ENCODE data around the gene SEBOX.

SEBOX gene

DNA sequence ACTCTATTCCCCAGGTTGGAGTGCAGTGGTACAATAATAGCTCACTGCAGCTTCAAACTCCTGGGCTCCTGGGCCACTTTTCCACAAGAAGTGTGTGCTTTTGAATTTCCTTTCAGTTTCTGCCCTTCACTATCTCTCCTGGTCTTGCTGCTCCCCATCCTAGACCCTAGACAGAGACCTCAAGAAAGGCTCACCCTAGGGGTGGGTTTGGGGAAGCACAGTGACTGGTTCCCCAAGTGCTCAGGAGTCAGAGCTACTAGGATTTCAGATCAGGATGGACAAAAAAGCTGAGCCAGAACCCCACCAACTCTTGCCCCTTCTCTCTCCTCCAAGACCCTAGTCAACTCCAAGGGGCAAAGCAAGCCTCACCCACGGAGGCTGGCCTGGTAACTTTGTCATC, 1.6 kb upstream of the SEBOX start:
- in situ Hi-C loops (cut with HindIII; ENCODE audit: low sequenced_read_pairs), result no loop called here
- H3K4me3 ChIP-seq (ENCODE audit: low read depth, low read length), result no peak overlapping the region
- TF ChIP-seq CTCF (IDR thresholded peaks at IDR 0.05; ENCODE audit: low read depth, low read length, missing control alignments), result no peak
- DNase-seq (ENCODE audit: low read depth), result no peak

DNA sequence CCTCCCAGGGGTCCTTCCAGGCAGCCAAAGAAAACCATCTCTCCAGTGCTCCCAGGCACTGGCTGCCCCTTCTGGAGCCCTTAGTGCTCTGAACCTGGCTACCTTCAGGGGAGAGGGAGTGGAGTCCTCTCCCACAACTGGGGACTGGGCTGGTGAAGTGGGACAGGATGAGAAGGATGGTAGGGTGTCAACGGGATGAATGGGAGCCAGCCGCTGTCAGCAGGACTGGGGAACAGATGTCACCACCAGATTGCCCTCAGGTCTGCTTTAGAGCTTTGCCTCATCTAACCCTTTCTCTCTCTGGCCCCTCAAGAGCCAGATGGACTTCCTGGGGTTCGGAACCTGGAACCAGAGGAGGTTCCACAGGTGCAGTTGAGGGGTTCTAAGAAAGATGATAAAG, 488 bp upstream of the SEBOX start:
- TF ChIP-seq CTCF (IDR thresholded peaks at IDR 0.05; ENCODE audit: low read depth, low read length, missing control alignments), result no peak
- no peak overlapping the region for H3K4me3 ChIP-seq (ENCODE audit: low read depth, low read length)
- in situ Hi-C loops (cut with HindIII; ENCODE audit: low sequenced_read_pairs), result no loop called here
- no peak for DNase-seq (ENCODE audit: low read depth)

DNA sequence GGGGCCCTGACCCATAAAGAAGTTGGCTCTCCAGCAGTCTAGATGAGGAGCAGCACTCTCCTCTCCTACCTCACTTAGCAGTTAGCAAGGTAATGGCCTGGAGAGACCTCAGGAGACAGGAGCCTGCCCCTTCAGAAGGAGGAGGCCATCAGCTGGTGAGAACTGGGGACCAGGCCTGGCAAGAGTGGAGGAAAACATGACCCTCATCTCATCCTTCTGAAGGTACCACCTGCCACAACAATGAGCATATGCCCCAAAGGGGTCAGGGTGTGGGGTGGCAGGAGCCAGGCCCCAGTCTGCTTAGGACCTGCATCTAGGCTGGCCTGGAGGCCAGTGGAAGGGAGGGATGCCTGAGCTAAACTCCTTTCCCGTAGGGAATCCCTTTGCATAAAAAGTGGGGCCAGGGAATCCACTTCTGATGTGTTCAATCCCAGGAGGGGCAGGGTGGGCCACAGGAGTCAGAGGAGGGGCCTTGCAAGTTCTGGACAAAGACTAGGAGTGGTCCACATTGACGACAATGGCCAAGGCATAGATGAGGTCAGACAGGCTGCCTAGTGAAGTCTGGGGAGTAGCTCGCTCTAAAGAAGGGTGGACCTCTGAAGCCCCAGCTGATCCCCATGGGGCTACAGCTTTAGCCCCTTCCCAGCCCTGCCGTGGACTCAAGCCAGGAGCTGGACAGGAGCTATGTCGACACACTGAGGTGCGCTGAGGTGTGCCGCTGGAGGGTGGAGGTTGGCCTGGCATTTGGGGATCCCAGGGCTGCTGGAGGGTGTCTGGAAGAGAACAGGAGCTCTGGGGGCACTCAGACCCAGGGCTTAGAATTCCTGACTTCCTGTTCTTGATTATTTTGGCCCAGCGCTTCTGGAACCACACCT, 986 bp downstream of the SEBOX start:
- in situ Hi-C loops (cut with HindIII; ENCODE audit: low sequenced_read_pairs), result no loop called here
- no peak overlapping the region for H3K4me3 ChIP-seq (ENCODE audit: low read depth, low read length)
- no peak for DNase-seq (ENCODE audit: low read depth)
- no peak for TF ChIP-seq CTCF (IDR thresholded peaks at IDR 0.05; ENCODE audit: low read depth, low read length, missing control alignments)

DNA sequence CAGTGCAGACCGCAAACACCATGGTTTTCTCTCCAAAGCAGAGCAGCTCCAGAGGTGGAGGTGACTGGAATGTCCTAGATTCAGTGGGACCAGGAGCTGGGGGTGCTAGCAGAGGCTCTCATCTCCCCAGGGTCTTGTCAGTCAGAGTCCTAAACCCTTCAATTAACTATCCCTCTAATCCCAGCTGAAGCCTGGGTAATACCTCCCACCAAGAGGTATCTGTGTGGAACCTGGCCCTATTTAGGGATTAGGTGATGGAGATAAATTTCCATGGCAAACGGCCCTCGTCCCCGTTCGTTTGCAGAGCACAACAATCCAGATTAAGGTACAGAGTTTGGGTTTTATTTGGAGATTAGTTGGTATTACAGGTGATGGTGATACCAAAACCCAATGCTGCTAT, 1.8 kb downstream of the SEBOX start:
- TF ChIP-seq CTCF (IDR thresholded peaks at IDR 0.05; ENCODE audit: low read depth, low read length, missing control alignments), result no peak

GRCh38 chr17:28357901-28358197, 7.2 kb downstream of the SEBOX start:
- TF ChIP-seq CTCF (IDR thresholded peaks at IDR 0.05; ENCODE audit: low read depth, low read length, missing control alignments), result no peak
- peak overlapping the region; percentile 95 for H3K4me3 ChIP-seq (ENCODE audit: low read depth, low read length)
- DNase-seq (ENCODE audit: low read depth), result no peak
- in situ Hi-C loops (cut with HindIII; ENCODE audit: low sequenced_read_pairs), result no loop called here

More for the DNA sequence above, 1.8 kb downstream of the SEBOX start:
- no peak for DNase-seq (ENCODE audit: low read depth)
- in situ Hi-C loops (cut with HindIII; ENCODE audit: low sequenced_read_pairs), result no loop called here
- no peak overlapping the region for H3K4me3 ChIP-seq (ENCODE audit: low read depth, low read length)

GRCh38 chr17:28357061-28357900, 7.7 kb downstream of the SEBOX start, which contains the start of gene POLDIP2:
TSS of gene POLDIP2 (minus strand) at chr17:28357527. CDS start at chr17:28357448, 79 bp downstream.
- peak within 1 kb of the TSS; percentile 95 for H3K4me3 ChIP-seq (ENCODE audit: low read depth, low read length)
- in situ Hi-C loops (cut with HindIII; ENCODE audit: low sequenced_read_pairs), result no loop called here
- DNase-seq (ENCODE audit: low read depth), result peak; percentile 85
- no peak for TF ChIP-seq CTCF (IDR thresholded peaks at IDR 0.05; ENCODE audit: low read depth, low read length, missing control alignments)

Measured in astrocyte of the cerebellum (primary cell).